K562 (cell line): Measurements from ENCODE around the gene MCC.

Experiments used
- BRF1 ChIP-seq: IDR thresholded peaks from 3 replicates; pipeline ENCODE4 v1.6.1; 2011; ENCODE audit warnings: borderline replicate concordance, mild to moderate bottlenecking; ENCODE audit not compliant: insufficient read length; ENCODE audit errors: extremely low read depth
- CTCF ChIP-seq, 3 experiments: IDR thresholded peaks in 2 of 3; conservative IDR thresholded peaks in 1 of 3; 2 replicates each; pipeline ENCODE4 v1.5.1; 2011 to 2012; ENCODE audit warnings: low read length in 3 of 3, mild to moderate bottlenecking in 3 of 3, control low read depth in 2 of 3, improper control_type of control experiment in 1 of 3, inconsistent platforms in 1 of 3, low read depth in 1 of 3, mixed read lengths in 1 of 3, moderate library complexity in 1 of 3; ENCODE audit not compliant: insufficient read depth in 2 of 3
- DACH1 ChIP-seq: fragments of 450-650 bp; IDR thresholded peaks from 2 replicates; pipeline ENCODE4 v1.6.1; 2018; ENCODE audit not compliant: partially characterized antibody
- EP300 ChIP-seq: IDR thresholded peaks from 2 replicates; pipeline ENCODE4 v1.6.1; 2012; ENCODE audit warnings: low read length, improper control_type of control experiment
- SP1 ChIP-seq: sonication (generic); formaldehyde crosslinking; IDR thresholded peaks from 2 replicates; pipeline ENCODE4 v1.8.1; 2022; ENCODE audit warnings: mild to moderate bottlenecking, missing genetic modification reagents
- ZFP36 ChIP-seq: fragments of 150-350 bp; IDR thresholded peaks from 2 replicates; pipeline ENCODE4 v1.6.1; 2018; ENCODE audit warnings: low read length, low read depth; ENCODE audit not compliant: partially characterized antibody
- ZNF644 ChIP-seq: fragments of 200-800 bp; sonication (Bioruptor generic); IDR thresholded peaks from 2 replicates; pipeline ENCODE4 v1.6.1; 2016; ENCODE audit warnings: low read depth, missing genetic modification characterization, missing compliant biosample characterization
- ZNF766 ChIP-seq: fragments of 200-800 bp; sonication (Bioruptor generic); conservative IDR thresholded peaks from 2 replicates; pipeline ENCODE4 v1.6.1; 2016; ENCODE audit warnings: missing genetic modification characterization, missing compliant biosample characterization
- TF ChIP-seq, protein P1 (sequence below): fragments of 450-650 bp; IDR thresholded peaks from 2 replicates; pipeline ENCODE4 v1.6.1; 2017; ENCODE audit warnings: antibody characterized with exemption, mild to moderate bottlenecking

GRCh38 chr5:113382731-113383130 is 105.5 kb downstream of the MCC start:
- TF ChIP-seq EP300 (no peak), SP1 (no peak), CTCF (IDR thresholded peaks at IDR 0.05 in 2 of 3, conservative IDR thresholded peaks at IDR 0.05 in 1 of 3; ENCODE audit: insufficient read depth in 2 of 3, low read depth in 1 of 3, low read length in 3 of 3) (no peak), BRF1 (no peak), ZNF766 (no peak), DACH1 (no peak), ZFP36 (no peak), ZNF644 (no peak)
- TF ChIP-seq, protein P1, sequence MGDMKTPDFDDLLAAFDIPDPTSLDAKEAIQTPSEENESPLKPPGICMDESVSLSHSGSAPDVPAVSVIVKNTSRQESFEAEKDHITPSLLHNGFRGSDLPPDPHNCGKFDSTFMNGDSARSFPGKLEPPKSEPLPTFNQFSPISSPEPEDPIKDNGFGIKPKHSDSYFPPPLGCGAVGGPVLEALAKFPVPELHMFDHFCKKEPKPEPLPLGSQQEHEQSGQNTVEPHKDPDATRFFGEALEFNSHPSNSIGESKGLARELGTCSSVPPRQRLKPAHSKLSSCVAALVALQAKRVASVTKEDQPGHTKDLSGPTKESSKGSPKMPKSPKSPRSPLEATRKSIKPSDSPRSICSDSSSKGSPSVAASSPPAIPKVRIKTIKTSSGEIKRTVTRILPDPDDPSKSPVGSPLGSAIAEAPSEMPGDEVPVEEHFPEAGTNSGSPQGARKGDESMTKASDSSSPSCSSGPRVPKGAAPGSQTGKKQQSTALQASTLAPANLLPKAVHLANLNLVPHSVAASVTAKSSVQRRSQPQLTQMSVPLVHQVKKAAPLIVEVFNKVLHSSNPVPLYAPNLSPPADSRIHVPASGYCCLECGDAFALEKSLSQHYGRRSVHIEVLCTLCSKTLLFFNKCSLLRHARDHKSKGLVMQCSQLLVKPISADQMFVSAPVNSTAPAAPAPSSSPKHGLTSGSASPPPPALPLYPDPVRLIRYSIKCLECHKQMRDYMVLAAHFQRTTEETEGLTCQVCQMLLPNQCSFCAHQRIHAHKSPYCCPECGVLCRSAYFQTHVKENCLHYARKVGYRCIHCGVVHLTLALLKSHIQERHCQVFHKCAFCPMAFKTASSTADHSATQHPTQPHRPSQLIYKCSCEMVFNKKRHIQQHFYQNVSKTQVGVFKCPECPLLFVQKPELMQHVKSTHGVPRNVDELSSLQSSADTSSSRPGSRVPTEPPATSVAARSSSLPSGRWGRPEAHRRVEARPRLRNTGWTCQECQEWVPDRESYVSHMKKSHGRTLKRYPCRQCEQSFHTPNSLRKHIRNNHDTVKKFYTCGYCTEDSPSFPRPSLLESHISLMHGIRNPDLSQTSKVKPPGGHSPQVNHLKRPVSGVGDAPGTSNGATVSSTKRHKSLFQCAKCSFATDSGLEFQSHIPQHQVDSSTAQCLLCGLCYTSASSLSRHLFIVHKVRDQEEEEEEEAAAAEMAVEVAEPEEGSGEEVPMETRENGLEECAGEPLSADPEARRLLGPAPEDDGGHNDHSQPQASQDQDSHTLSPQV = no peak
